SU-DHL-6 (cell line): ENCODE results near the gene ESAM.

Experiments used
- H2AFZ ChIP-seq: fragments of 200-600 bp; sonication (generic); 2 replicates; pipeline ENCODE4 v1.6.1; 2014; ENCODE audit warnings: low read depth, mild to moderate bottlenecking, moderate library complexity, mixed read lengths, antibody characterized with exemption, low read length; ENCODE audit not compliant: severe bottlenecking
- H3F3A ChIP-seq: fragments of 200-600 bp; shearing (Covaris generic); 2 replicates; pipeline ENCODE4 v1.6.0; 2016; ENCODE audit warnings: antibody characterized with exemption, mild to moderate bottlenecking; ENCODE audit not compliant: insufficient read depth
- H3K27ac ChIP-seq: fragments of 200-600 bp; sonication (generic); 2 replicates; pipeline ENCODE4 v1.5.1; 2016; ENCODE audit warnings: low read depth, mild to moderate bottlenecking, low read length, moderate library complexity, mixed read lengths
- H3K27me3 ChIP-seq: fragments of 200-600 bp; sonication (generic), shearing (Covaris generic); 2 replicates; pipeline ENCODE4 v1.6.0; 2014; ENCODE audit warnings: mild to moderate bottlenecking, low read length
- H3K36me3 ChIP-seq: fragments of 200-600 bp; sonication (generic); 2 replicates; pipeline ENCODE4 v1.6.1; 2014; ENCODE audit warnings: mild to moderate bottlenecking, low read length, mixed read lengths
- H3K4me2 ChIP-seq: fragments of 300-600, 200-600 bp; shearing (Covaris generic), sonication (generic); 2 replicates; pipeline ENCODE4 v1.6.0; 2014; ENCODE audit warnings: low read length, low read depth, mild to moderate bottlenecking; ENCODE audit not compliant: poor library complexity, severe bottlenecking
- H3K4me3 ChIP-seq: fragments of 200-600 bp; sonication (generic); 2 replicates; pipeline ENCODE4 v1.5.1; 2014; ENCODE audit warnings: antibody characterized with exemption, low read length, mild to moderate bottlenecking, mixed read lengths; ENCODE audit not compliant: insufficient read depth, poor library complexity, severe bottlenecking
- H3K79me2 ChIP-seq: fragments of 200-600 bp; sonication (generic); 2 replicates; pipeline ENCODE4 v1.6.1; 2014; ENCODE audit warnings: mild to moderate bottlenecking, low read length, moderate library complexity; ENCODE audit not compliant: insufficient read depth
- H3K9ac ChIP-seq: fragments of 200-600 bp; sonication (generic); 2 replicates; pipeline ENCODE4 v1.7.0; 2014; ENCODE audit warnings: mild to moderate bottlenecking, low read length
- H3K9me2 ChIP-seq: fragments of 200-600 bp; sonication (generic); replicated peaks from 2 replicates; pipeline ENCODE4 v1.6.1; 2014; ENCODE audit warnings: low read length; ENCODE audit not compliant: insufficient read depth
- H3K9me3 ChIP-seq: fragments of 200-600 bp; sonication (generic); 2 replicates; pipeline ENCODE4 v1.6.1; 2014; ENCODE audit warnings: low read length, mixed read lengths; ENCODE audit not compliant: insufficient read depth
- H4K20me1 ChIP-seq: fragments of 200-600 bp; sonication (generic); 2 replicates; pipeline ENCODE4 v1.6.1; 2014; ENCODE audit warnings: low read depth, mild to moderate bottlenecking, antibody characterized with exemption, low read length, moderate library complexity, mixed read lengths
- EZH2phosphoT487 ChIP-seq: fragments of 200-600 bp; sonication (generic), shearing (Covaris generic); conservative IDR thresholded peaks from 2 replicates; pipeline ENCODE4 v1.6.1; 2018; ENCODE audit warnings: mild to moderate bottlenecking, antibody characterized with exemption, low read length, moderate library complexity, mixed read lengths
- TF ChIP-seq, protein P1 (sequence below): fragments of 200-600 bp; sonication (generic); IDR thresholded peaks from one replicate; pipeline ENCODE4 v1.5.1; 2017; ENCODE audit warnings: antibody characterized with exemption, mild to moderate bottlenecking, low read length, moderate library complexity; ENCODE audit not compliant: insufficient read depth, poor library complexity, severe bottlenecking

ESAM gene

GRCh38 chr11:124753205-124753604 lies 8.9 kb downstream of the ESAM start:
- H3F3A ChIP-seq: no peaks in the 10 kb centered on the region
- TF ChIP-seq, protein P1, sequence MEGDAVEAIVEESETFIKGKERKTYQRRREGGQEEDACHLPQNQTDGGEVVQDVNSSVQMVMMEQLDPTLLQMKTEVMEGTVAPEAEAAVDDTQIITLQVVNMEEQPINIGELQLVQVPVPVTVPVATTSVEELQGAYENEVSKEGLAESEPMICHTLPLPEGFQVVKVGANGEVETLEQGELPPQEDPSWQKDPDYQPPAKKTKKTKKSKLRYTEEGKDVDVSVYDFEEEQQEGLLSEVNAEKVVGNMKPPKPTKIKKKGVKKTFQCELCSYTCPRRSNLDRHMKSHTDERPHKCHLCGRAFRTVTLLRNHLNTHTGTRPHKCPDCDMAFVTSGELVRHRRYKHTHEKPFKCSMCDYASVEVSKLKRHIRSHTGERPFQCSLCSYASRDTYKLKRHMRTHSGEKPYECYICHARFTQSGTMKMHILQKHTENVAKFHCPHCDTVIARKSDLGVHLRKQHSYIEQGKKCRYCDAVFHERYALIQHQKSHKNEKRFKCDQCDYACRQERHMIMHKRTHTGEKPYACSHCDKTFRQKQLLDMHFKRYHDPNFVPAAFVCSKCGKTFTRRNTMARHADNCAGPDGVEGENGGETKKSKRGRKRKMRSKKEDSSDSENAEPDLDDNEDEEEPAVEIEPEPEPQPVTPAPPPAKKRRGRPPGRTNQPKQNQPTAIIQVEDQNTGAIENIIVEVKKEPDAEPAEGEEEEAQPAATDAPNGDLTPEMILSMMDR: no peak
- TF ChIP-seq EZH2phosphoT487: no peak
- no peak overlapping the region for H3K4me3 ChIP-seq
- H3K9ac ChIP-seq: no peak overlapping the region
- H3K27me3 ChIP-seq: no peaks in the 10 kb centered on the region
- no peaks in the 10 kb centered on the region for H3K36me3 ChIP-seq
- H3K27ac ChIP-seq: no peak overlapping the region
- no peak overlapping the region for H3K4me2 ChIP-seq
- H2AFZ ChIP-seq: no peak overlapping the region
- no peaks in the 10 kb centered on the region for H3K9me2 ChIP-seq
- no peaks in the 10 kb centered on the region for H3K79me2 ChIP-seq
- H3K9me3 ChIP-seq: no peaks in the 10 kb centered on the region
- no peaks in the 10 kb centered on the region for H4K20me1 ChIP-seq

DNA sequence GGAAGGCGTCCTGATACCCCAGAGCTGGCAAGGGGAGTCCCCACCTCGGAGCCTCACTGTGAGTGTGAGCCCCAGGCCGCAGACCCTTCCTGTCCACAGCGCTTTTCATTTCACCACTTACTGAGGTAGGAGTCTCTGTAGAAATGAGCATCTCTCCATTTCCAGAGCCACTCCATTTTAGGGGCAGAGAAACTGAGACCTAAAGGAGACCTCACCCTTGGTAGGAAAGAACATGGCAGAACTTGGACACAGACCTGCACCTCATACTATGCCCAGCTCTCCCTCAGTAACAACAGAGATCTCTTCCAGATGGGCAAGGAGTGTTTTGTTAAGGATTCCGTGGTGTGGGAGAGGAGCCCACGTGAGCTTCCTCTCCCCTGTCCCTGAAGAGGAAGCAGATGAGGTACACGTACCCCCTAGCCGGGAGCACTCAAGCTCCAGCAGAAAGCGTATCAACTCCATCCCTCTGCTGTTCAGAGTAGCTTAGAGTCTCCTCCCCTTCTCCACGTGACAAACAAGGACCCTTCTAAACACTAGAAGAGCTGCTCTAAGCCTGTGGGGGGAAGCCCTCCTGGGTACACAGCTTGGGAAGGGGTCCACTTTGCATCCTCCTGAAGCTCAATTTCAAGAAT lies 9.5 kb downstream of the ESAM start:
- Histone ChIP-seq H3K4me3 (no peak overlapping the region), H3K9ac (no peak overlapping the region), H3K79me2 (no peaks in the 10 kb centered on the region), H3F3A (no peaks in the 10 kb centered on the region), H2AFZ (no peak overlapping the region), H3K27me3 (no peaks in the 10 kb centered on the region), H3K4me2 (no peak overlapping the region), H3K9me2 (no peaks in the 10 kb centered on the region), H3K27ac (no peak overlapping the region), H4K20me1 (no peaks in the 10 kb centered on the region), H3K9me3 (no peaks in the 10 kb centered on the region), H3K36me3 (no peaks in the 10 kb centered on the region)
- TF ChIP-seq, protein P1: no peak
- TF ChIP-seq EZH2phosphoT487: no peak

DNA sequence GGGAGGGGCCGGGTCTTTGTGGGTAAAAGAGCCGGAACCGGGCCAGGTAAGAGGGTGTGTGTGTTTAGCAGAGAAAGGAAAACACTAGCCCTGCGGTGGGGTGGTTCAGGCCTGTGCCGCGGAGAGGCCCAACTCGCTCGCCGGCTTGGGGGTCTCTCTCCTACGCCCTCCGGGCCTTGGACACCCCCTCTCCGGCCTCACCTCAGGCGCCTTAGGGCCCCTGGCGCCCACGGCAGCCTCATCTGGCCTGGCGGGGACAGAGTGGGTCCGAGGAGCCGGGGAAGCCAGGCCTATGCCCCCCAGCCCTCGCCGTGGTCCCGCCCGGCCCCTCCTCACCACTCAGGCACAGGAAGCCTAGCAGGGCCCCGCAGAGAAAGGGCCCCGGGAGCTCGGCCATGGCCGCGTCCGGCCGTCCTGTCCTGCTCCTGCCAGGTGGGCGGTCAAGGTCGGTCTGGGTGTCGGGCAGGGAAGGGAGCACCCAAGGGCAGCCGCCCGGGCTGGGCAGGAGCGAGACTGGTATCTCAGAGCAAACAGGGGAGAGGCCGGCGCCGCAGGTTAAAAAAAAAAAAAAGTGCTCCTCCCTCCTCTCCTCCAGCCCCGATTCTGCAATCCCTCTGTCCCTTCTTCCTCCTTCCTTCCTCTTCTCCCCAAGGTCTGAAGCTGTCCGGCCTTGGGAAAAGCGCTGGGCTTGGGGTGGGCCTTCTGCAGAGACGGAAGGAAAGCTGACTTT lies 10.2 kb downstream of the ESAM start, which contains the start of gene VSIG2:
VSIG2 (minus strand) TSS at position 515 of the 730 bp plus-strand sequence; CDS start at position 397, 118 bp downstream.
- Histone ChIP-seq H3K9ac (no peak within 1 kb of the TSS), H2AFZ (no peak within 1 kb of the TSS), H3K4me3 (no peak within 1 kb of the TSS), H3K36me3 (no peaks in the 10 kb centered on the region), H3F3A (no peaks in the 10 kb centered on the region), H3K27me3 (no peaks in the 10 kb centered on the region), H4K20me1 (no peaks in the 10 kb centered on the region), H3K79me2 (no peaks in the 10 kb centered on the region), H3K9me2 (no peaks in the 10 kb centered on the region), H3K4me2 (no peak within 1 kb of the TSS), H3K27ac (no peak within 1 kb of the TSS), H3K9me3 (no peaks in the 10 kb centered on the region)
- TF ChIP-seq EZH2phosphoT487: no peak
- TF ChIP-seq, protein P1: no peak
